ACC112 (cell line): ENCODE data around the gene ZNF800.

Experiments used
- H2AFZ ChIP-seq: fragments of 200-600 bp; sonication (generic); one replicate; pipeline ENCODE4 v1.6.0; 2017; ENCODE audit warnings: antibody characterized with exemption, low read length; ENCODE audit not compliant: unreplicated experiment
- H3K27ac ChIP-seq: fragments of 200-600 bp; sonication (generic); 2 replicates; pipeline ENCODE4 v1.5.1; 2014; ENCODE audit warnings: low read depth, mild to moderate bottlenecking, antibody characterized with exemption, low read length, moderate library complexity
- H3K27me3 ChIP-seq: fragments of 200-600 bp; sonication (generic); 2 replicates; pipeline ENCODE4 v1.6.1; 2014; ENCODE audit warnings: mild to moderate bottlenecking, antibody characterized with exemption, low read length, moderate library complexity, mixed read lengths; ENCODE audit not compliant: insufficient read depth
- H3K36me3 ChIP-seq: fragments of 200-600 bp; sonication (generic); 2 replicates; pipeline ENCODE4 v1.6.1; 2016; ENCODE audit warnings: mild to moderate bottlenecking, antibody characterized with exemption, low read length, moderate library complexity, mixed read lengths; ENCODE audit not compliant: insufficient read depth
- H3K4me1 ChIP-seq: fragments of 200-600 bp; sonication (generic); one replicate; pipeline ENCODE4 v1.6.1; 2016; ENCODE audit warnings: low read length, mixed read lengths; ENCODE audit not compliant: insufficient read depth, unreplicated experiment, control insufficient read depth
- H3K4me3 ChIP-seq: fragments of 200-600 bp; sonication (generic); 2 replicates; pipeline ENCODE4 v1.5.1; 2014; ENCODE audit warnings: mild to moderate bottlenecking, low read depth, low read length
- H3K79me2 ChIP-seq: fragments of 200-600 bp; sonication (generic); one replicate; pipeline ENCODE4 v1.6.0; 2016; ENCODE audit warnings: low read length; ENCODE audit not compliant: control insufficient read depth, unreplicated experiment, insufficient read depth

ZNF800 gene

GRCh38 chr7:127320974-127321373 lies 71.5 kb downstream of the ZNF800 start:
- Histone ChIP-seq H3K4me3 (no peak overlapping the region), H3K79me2 (no peaks in the 10 kb centered on the region), H2AFZ (no peak overlapping the region), H3K36me3 (no peaks in the 10 kb centered on the region), H3K27me3 (peaks cover 49% of the 10 kb centered on the region), H3K27ac (no peak overlapping the region), H3K4me1 (no peaks in the 10 kb centered on the region)
